ENCODE results near the gene RBL1. TPM values are rescaled to one million over a fixed set of nuclear protein-coding genes. Genes with fewer than 3 reads are reported as not detected.

The RBL1 gene
- total and polyA plus RNA-seq, 10 of the 15 experiments (the other 5 are each of a cell fraction or from before 2014, with no cell fraction given), result 4.5 to 51.1 (median 24.9) TPM

DNA sequence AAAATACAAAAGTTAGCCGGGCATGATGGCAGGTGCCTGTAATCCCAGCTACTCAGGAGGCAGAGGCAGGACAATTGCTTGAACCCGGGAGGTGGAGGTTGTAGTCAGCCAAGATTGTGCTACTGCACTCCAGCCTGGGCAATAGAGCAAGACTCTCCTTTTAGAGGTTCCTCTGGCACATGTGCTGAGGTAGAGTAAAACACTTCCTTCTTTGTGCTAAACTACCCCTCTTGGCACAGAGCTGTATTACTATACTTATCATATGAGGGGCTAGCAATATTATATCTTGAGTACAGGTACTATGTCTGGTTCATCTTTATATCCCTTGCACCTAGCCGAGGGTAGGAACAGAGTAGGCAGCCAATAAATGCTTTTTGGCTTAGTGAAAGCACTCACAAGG, 104.1 kb downstream of the RBL1 start (continued):
- TF ChIP-seq MXI1 (IDR thresholded peaks at IDR 0.05; ENCODE audit: low read depth, low read length) (no peak), BHLHE40 (IDR thresholded peaks at IDR 0.05; ENCODE audit: borderline replicate concordance in 1 of 2, low read depth in 2 of 2, low read length in 1 of 2) (no peak), ZNF274 (IDR thresholded peaks at IDR 0.05; ENCODE audit: insufficient read depth, insufficient read length) (no peak), KDM1A (IDR thresholded peaks at IDR 0.05; ENCODE audit: borderline replicate concordance) (no peak), TCF12 (IDR thresholded peaks at IDR 0.05; ENCODE audit: low read depth, low read length) (no peak), YBX1 (IDR thresholded peaks at IDR 0.05) (no peak), NR2C2 (IDR thresholded peaks at IDR 0.05; ENCODE audit: borderline replicate concordance, control insufficient read depth, insufficient read length, low read depth) (no peak), ZNF24 (IDR thresholded peaks at IDR 0.05) (no peak)
- TF ChIP-seq, protein P1, sequence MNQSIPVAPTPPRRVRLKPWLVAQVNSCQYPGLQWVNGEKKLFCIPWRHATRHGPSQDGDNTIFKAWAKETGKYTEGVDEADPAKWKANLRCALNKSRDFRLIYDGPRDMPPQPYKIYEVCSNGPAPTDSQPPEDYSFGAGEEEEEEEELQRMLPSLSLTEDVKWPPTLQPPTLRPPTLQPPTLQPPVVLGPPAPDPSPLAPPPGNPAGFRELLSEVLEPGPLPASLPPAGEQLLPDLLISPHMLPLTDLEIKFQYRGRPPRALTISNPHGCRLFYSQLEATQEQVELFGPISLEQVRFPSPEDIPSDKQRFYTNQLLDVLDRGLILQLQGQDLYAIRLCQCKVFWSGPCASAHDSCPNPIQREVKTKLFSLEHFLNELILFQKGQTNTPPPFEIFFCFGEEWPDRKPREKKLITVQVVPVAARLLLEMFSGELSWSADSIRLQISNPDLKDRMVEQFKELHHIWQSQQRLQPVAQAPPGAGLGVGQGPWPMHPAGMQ (IDR thresholded peaks at IDR 0.05; ENCODE audit: borderline replicate concordance), result no peak
- TF ChIP-seq, protein P2, sequence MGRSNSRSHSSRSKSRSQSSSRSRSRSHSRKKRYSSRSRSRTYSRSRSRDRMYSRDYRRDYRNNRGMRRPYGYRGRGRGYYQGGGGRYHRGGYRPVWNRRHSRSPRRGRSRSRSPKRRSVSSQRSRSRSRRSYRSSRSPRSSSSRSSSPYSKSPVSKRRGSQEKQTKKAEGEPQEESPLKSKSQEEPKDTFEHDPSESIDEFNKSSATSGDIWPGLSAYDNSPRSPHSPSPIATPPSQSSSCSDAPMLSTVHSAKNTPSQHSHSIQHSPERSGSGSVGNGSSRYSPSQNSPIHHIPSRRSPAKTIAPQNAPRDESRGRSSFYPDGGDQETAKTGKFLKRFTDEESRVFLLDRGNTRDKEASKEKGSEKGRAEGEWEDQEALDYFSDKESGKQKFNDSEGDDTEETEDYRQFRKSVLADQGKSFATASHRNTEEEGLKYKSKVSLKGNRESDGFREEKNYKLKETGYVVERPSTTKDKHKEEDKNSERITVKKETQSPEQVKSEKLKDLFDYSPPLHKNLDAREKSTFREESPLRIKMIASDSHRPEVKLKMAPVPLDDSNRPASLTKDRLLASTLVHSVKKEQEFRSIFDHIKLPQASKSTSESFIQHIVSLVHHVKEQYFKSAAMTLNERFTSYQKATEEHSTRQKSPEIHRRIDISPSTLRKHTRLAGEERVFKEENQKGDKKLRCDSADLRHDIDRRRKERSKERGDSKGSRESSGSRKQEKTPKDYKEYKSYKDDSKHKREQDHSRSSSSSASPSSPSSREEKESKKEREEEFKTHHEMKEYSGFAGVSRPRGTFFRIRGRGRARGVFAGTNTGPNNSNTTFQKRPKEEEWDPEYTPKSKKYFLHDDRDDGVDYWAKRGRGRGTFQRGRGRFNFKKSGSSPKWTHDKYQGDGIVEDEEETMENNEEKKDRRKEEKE (IDR thresholded peaks at IDR 0.05), result no peak
